HG03139 (cell line): ENCODE results near the gene UBA5.

Source experiments
- ATAC-seq: cut with Tn5 transposase; IDR thresholded peaks from one replicate; pipeline ENCODE4 v1.9.1; 2021; ENCODE audit not compliant: unreplicated experiment

UBA5 gene

GRCh38 chr3:132713977-132714727 is 54.0 kb downstream of the UBA5 start:
- ATAC-seq, result no peak

GRCh38 chr3:132716372-132716771 is 56.2 kb downstream of the UBA5 start:
- no peak for ATAC-seq

GRCh38 chr3:132720228-132720627 is 60.1 kb downstream of the UBA5 start:
- no peak for ATAC-seq

- peak; percentile 21 for ATAC-seq
These were observed 61.5 kb downstream of the UBA5 start for GRCh38 chr3:132721479-132722164.

GRCh38 chr3:132722165-132723023 is 62.3 kb downstream of the UBA5 start, which contains the start of gene NPHP3:
NPHP3 (minus strand) TSS chr3:132722409; CDS start chr3:132722355, 54 bp downstream.
- peak; percentile 75 for ATAC-seq

- no peak for ATAC-seq
These were observed 63.2 kb downstream of the UBA5 start for GRCh38 chr3:132723024-132723950.

GRCh38 chr3:132726341-132726823 is 66.3 kb downstream of the UBA5 start:
- no peak for ATAC-seq
